GM19023 (cell line): ENCODE measurements around the gene TPK1.
"Not testable (repeated sequence)": the region's sequence is repeated elsewhere in the genome, so short reads cannot be mapped to it uniquely, and the experiment has no call there.

Experiments
- ATAC-seq: cut with Tn5 transposase; IDR thresholded peaks from one replicate; pipeline ENCODE4 v1.9.1; 2021; ENCODE audit warnings: mild to moderate bottlenecking, moderate library complexity; ENCODE audit not compliant: unreplicated experiment

The TPK1 gene

GRCh38 chr7:144641389-144642044 lies 194.3 kb downstream of the TPK1 start:
- ATAC-seq, result no peak

DNA sequence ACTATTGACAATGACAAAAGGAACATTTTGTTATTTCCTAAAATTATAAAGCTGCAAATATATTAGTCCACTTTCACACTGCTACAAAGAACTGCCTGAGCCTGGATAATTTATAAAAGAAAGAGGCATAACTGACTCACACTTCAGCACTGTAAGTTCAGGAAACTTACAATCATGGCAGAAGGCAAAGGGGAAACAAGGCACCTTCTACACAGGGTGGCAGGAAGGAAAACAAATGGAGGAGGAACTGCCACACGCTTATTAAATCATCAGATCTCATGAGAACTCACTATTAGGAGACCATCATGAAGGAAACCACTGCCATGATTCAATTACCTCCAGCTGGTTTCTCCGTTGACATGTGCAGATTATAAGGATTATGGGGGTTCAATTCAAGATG lies 203.1 kb downstream of the TPK1 start:
- no peak for ATAC-seq

DNA sequence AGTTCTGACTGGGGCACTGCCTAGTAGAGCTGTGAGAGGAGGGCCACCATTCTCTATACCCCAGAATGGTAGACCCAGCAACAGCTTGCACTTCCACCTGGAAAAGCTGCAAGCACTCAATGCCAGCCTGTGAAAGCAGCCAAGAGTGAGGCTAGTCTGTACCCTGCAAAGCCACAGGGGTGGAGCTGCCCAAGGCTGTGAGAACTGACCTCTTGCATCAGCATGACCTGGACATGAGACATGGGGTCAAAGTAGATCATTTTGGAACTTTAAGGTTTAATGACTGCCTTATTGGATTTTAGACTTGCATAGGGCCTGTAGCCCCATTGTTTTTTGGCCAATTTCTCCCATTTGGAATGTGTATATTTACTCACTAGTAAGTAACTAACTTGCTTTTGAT lies 206.3 kb downstream of the TPK1 start:
- no peak for ATAC-seq

DNA sequence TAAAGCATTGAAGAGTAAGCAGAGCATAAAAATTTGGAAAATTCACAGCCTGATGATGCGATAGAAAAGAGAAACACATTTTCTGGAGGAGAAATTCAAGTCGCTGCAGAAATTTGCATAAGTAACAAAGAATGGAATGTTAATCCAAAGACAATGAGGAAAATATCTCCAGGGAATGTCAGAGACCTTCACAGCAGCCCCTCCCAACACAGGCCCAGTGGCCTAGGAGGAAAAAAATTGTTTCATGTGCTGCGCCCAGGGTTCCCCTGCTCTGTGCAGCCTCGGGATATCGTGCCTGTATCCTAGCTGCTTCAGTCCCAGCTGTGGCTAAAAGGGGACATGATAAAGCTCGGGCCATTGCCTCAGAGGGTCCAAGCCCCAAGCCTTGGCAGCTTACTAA lies 206.8 kb downstream of the TPK1 start:
- no peak for ATAC-seq

DNA sequence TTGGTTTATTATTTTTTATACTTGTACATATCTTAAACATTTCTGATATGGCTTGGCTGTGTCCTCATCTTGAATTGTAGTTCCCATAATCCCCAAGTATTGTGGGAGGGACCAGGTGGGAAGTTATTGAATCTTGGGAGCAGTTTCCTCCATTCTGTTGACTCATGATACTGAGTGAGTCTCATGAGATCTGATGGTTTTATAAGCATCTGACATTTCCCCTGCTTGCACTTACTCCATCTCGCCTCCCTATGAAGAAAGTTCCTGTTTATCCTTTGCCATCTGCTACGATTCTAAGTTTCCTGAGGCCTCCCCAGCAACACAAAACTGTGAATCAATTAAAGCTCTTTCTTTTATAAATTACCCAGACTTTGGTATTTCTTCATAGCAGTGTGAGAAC lies 207.7 kb downstream of the TPK1 start:
- no peak for ATAC-seq

GRCh38 chr7:144622745-144623144 lies 213.1 kb downstream of the TPK1 start:
- ATAC-seq, result no peak

GRCh38 chr7:144606261-144606660 lies 229.6 kb downstream of the TPK1 start:
- no peak for ATAC-seq

DNA sequence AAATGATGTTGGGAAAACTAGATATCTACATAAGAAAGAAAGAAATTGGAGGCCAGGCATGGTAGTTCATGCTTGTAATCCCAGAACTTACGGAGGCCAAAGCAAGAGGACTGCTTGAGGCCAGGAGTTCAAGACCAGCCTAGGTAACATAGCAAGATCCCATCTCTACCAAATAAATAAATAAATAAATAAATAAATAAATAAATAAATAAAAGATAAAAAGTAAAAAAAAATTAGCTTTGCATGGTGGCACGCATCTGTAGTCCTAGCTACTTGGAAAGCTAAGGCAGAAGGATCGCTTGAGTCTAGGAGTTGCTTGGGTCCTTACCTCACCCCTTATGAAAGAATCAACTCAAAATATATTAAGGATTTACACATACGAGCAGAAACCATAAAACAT lies 238.9 kb downstream of the TPK1 start:
- ATAC-seq, result no peak

- no peak for ATAC-seq
These were observed 241.3 kb downstream of the TPK1 start for GRCh38 chr7:144594580-144594979.

GRCh38 chr7:144588559-144589051 lies 247.2 kb downstream of the TPK1 start:
- no peak for ATAC-seq

GRCh38 chr7:144587701-144588100 lies 248.2 kb downstream of the TPK1 start:
- ATAC-seq, result no peak

DNA sequence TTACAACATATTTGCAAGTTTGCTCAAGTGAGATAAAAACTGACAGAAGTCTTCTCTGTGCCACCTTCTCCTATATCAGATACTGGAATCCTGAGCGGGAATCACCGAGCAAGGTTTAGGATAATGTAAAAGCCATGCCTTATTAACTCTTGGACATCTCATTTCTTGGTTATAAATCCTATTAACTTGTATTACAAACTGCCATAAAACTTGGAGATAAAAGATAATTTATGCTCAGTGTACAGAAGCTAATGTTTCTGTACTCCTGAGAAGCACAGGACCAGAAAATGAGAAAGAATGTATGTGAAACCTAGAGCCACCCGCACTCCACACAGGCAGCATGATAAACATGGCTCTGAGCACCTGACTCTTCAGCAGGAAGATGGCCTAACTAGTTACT lies 251.1 kb downstream of the TPK1 start:
- no peak for ATAC-seq

GRCh38 chr7:144579687-144580086 lies 256.2 kb downstream of the TPK1 start:
- no peak for ATAC-seq

DNA sequence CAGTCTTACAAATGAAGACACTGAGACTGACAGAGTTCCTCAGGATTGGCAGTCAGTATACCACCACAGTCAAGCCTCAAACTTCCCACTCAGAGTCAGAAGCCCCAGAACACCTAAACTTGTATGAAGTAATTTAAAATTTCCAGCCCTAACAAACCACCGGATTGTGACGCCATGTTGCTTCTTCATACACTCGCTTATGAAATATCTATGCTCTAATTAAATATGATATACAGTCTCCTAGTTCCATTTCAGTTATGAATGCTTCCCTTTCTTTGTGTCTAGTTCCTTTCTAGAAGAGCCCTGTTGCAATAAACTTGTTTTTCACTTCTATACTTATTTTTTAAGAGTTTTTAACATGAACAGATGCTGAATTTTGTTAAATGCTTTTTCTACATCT lies 260.4 kb downstream of the TPK1 start:
- ATAC-seq, result no peak

DNA sequence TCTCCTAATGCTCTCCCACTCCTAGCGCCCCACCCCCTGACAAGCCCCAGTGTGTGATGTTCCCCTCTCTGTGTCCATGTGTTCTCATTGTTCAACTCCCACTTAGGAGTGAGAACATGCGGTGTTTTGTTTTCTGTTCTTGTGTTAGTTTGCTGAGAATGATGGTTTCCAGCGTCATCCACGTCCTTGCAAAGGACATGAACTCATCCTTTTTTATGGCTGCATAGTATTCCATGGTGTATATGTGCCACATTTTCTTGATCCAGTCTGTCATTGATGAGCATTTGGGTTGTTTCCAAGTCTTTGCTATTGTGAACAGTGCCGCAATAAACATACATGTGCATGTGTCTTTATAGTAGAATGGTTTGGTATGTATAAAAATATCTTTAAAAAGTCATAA lies 261.1 kb downstream of the TPK1 start:
- ATAC-seq, result not testable (repeated sequence)

GRCh38 chr7:144568233-144568632 lies 267.6 kb downstream of the TPK1 start:
- ATAC-seq, result no peak

- no peak for ATAC-seq
These were observed 270.3 kb downstream of the TPK1 start for GRCh38 chr7:144565586-144565985.

DNA sequence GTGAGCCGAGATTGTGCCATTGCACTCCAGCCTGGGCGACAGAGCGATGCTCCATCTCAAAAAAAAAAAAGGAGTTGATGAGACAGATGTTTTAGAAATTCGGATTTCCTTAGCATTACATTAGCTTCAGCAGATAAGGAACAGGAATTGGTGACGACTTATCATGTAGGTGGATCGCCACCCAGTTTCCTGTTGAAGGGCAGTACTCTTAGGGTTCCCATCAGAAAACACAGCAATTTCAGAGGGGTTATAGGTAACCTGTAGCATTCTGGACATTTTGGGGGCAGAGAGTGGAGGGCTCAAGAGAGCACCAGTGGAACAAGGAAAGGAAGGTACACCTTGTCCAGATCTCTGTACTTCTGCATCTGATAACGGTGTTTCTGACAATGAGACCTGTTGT lies 286.0 kb downstream of the TPK1 start:
- ATAC-seq, result no peak

- no peak for ATAC-seq
These were observed 287.3 kb downstream of the TPK1 start for GRCh38 chr7:144548556-144548955.

DNA sequence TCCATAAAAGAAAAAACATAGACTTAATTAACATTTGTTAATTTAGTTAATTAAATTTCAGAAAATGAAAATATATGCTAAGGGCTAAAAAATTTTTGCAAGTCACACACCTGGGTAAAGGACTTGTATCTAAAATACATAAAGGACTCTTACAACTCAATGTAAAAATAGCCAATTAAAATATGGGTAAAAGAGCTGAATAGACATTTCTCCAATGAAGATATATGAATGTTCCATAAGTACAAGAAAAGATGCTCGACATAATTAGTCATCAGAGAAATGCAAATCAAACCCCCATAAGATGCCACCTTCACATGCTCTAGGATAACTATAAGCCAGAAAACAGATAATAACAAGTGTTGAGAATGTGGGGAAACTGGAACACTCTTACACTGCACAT lies 288.0 kb downstream of the TPK1 start:
- no peak for ATAC-seq

GRCh38 chr7:144546782-144547181 lies 289.1 kb downstream of the TPK1 start:
- no peak for ATAC-seq

- ATAC-seq, result no peak
These were observed 290.5 kb downstream of the TPK1 start for GRCh38 chr7:144545330-144545729.
